Measurements from ENCODE around the gene TJP1.

TJP1 gene

GRCh38 chr15:29686445-29687203 lies 135.6 kb downstream of the TJP1 start:
- TF ChIP-seq GATA3 (IDR thresholded peaks at IDR 0.05; ENCODE audit: low read depth, low read length) (no peak), GATA2 (IDR thresholded peaks at IDR 0.05; ENCODE audit: low read depth, low read length) (no peak)

DNA sequence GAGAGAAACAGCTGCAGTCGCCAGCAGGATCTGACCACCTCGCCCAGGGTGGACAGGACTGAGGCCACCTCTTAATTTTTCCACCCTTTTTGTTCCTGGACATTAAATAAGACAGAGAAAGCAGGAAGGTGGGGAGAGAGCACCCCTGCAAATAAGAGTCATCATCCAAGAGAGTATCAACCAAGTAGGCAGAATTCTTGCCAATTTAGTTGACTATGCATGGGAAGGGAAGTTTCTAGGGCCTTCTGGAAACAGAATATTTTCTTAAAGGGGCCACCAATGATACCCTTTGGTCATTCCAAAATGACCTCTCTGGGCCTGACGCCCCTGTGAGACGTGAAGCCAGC lies 136.2 kb downstream of the TJP1 start:
- TF ChIP-seq GATA3 (IDR thresholded peaks at IDR 0.05; ENCODE audit: low read depth, low read length) (no peak), GATA2 (IDR thresholded peaks at IDR 0.05; ENCODE audit: low read depth, low read length) (no peak)

DNA sequence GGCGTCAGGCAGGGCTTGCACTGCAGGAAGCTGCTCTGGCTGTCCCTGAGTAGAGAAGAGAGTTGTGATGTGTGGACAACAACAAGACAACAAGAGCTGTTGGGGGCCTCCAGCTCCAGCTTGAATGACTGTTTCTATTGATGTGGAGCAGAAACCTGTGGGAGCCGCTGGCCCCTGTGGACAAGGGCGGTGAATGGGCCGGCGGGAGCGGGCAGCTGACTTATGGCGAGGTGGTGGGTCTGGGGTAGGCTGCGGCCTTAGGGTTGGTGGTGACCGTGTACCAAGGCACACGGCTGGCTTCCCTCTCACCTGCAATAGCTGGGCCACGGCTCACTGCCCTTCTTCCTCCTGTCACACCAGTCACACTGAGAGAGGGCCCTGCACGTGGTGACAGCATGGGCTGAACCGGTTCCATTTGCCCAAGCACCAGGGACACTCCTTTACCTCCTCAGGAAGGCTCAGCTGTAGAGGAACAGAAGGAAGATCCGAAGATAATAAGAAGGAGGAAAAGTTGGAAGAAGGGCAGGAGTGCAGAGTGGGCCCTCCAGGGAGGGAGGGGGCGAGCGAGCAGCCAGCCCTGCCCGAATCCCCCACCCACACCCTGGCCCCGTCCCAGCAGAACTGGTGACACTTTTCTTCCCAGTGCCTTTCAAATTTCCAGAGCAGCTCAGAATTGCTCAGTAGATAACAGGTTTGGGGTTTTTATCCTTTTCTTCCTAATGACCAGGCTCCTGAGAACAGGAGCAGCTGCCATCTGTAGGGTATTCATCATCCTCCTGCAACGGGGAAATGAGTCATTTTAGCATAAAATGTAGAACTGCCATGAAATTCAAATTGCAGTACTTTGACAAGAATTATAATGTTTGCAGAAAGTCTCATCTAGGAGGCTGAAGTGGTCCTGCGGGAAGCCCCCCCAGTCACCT lies 136.9 kb downstream of the TJP1 start:
- TF ChIP-seq GATA3 (IDR thresholded peaks at IDR 0.05; ENCODE audit: low read depth, low read length) (no peak), GATA2 (IDR thresholded peaks at IDR 0.05; ENCODE audit: low read depth, low read length) (no peak)

DNA sequence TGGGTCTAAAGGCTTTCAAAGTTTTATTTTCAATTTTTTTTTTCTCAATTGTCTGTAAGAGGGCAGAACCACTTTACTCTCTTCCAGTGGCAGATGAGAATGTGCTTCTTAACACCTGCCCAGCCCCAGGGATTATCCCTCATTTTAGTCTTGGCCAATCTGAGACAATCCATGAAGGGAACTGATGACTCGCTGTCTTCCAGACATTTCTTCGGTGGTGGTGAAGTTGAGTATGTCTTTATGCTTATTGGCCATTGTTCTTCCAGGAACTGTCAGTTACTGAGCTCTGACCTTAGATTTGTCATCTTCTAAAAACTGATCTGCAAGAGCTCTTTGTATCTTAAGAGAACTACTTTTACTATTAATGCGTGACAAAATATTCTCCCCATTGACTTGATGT lies 139.5 kb downstream of the TJP1 start:
- TF ChIP-seq GATA2 (IDR thresholded peaks at IDR 0.05; ENCODE audit: low read depth, low read length) (no peak), GATA3 (IDR thresholded peaks at IDR 0.05; ENCODE audit: low read depth, low read length) (no peak)

GRCh38 chr15:29682361-29682760 lies 139.9 kb downstream of the TJP1 start:
- TF ChIP-seq GATA3 (IDR thresholded peaks at IDR 0.05; ENCODE audit: low read depth, low read length): no peak
- no peak for TF ChIP-seq GATA2 (IDR thresholded peaks at IDR 0.05; ENCODE audit: low read depth, low read length)

DNA sequence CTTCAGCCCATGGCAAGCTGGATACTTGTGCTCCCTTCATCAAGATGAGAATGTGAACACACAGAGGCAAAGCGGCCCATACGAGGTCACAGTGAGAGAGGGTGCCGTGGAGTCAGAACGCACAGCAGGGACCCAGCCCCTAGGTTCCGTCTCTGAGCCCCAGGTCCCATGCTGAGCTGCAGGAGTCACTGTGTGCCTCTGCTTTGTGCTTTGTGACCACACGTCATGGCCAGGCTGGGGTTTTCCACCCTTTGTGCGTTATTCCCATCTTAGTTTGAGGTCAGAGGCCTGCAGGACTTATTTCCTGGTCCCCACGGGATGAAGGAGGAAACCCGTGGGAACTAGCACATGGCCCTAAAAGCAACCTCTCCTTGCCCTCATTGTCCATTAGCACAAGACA lies 140.3 kb downstream of the TJP1 start:
- TF ChIP-seq GATA3 (IDR thresholded peaks at IDR 0.05; ENCODE audit: low read depth, low read length) (no peak), GATA2 (IDR thresholded peaks at IDR 0.05; ENCODE audit: low read depth, low read length) (no peak)

DNA sequence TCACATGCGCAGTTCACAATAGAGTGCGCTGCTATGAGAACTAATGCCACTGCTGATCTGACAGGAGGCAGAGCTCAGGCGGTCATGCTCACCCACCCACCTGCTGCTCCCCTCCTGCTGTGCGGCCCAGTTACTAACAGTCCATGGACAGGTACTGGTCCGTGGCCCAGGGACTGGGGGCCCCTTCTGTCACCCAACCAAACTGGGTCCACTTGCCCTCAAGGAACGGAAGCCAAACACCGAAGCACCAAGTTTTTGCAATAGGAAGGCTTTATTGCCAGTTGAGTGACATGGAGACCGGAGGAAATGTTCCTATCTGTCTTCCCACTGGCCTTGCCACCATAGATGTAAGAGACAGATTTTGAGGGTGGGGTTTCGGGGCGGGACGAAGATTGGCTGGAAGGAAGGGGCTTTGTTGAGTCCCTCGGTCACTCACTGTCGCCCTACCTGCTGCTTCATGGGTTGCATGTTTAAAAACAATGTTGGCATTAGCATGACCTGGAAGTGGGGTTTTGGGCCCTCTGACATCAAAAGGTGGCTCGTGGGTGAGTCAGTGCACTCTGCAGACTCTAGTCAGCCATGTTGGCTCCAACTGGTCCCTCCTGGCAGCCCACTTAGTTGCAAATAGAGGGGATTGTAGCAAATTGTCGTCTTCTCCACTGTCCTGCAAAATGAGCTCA lies 141.0 kb downstream of the TJP1 start:
- TF ChIP-seq GATA2 (IDR thresholded peaks at IDR 0.05; ENCODE audit: low read depth, low read length) (no peak), GATA3 (IDR thresholded peaks at IDR 0.05; ENCODE audit: low read depth, low read length) (no peak)

GRCh38 chr15:29680465-29681165 lies 141.7 kb downstream of the TJP1 start:
- TF ChIP-seq GATA3 (IDR thresholded peaks at IDR 0.05; ENCODE audit: low read depth, low read length): no peak
- TF ChIP-seq GATA2 (IDR thresholded peaks at IDR 0.05; ENCODE audit: low read depth, low read length): no peak

DNA sequence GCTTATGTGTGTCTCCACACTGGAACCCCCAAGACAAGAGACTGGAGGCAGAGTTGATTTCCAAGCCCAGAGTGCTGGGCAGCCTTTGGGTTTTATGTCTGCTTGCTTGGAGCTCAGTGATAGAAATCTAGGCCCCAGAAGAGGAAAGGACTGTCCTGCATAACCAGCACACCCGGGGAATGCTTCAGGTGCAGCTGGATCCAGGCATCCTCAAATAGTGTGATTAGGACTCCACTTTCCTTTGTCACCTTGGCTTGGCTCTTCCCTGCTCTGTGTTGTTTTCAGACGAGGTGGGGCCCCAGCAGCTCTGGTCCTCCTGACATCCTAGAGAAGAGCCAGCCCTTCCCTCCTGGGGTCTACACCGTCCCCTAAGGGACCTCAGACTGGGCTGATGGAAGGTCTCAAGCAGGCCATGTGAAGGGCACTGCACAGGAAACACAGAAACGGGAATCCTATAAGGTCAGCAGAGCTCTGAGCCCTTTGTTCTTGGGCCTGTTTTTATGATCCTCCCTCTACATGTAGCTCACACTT lies 143.7 kb downstream of the TJP1 start:
- TF ChIP-seq GATA3 (IDR thresholded peaks at IDR 0.05; ENCODE audit: low read depth, low read length) (no peak), GATA2 (IDR thresholded peaks at IDR 0.05; ENCODE audit: low read depth, low read length) (no peak)

- no peak for TF ChIP-seq GATA3 (IDR thresholded peaks at IDR 0.05; ENCODE audit: low read depth, low read length)
- TF ChIP-seq GATA2 (IDR thresholded peaks at IDR 0.05; ENCODE audit: low read depth, low read length): no peak
Observed at GRCh38 chr15:29677871-29678461, 144.3 kb downstream of the TJP1 start.

DNA sequence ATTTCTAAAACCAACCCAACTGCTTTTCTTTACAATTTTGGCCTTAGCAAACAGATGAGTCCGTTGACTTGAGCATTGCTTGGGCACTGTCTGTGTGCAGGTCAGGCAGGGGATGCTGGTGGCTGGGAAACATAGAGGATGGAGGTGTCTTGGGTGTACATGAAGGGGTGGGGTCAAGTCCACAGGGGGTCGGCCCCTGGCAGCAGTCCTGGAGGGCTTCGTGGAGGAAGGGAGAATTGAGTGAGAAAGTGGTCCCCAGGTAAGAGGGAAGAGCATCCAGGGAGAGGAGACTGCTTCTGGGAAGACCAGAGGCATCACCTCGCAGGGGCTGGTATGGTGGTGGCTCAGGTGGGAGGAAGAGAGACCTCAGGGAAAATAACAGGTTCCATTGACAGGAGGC lies 144.8 kb downstream of the TJP1 start:
- TF ChIP-seq GATA2 (IDR thresholded peaks at IDR 0.05; ENCODE audit: low read depth, low read length) (no peak), GATA3 (IDR thresholded peaks at IDR 0.05; ENCODE audit: low read depth, low read length) (no peak)

GRCh38 chr15:29676961-29677402 lies 145.3 kb downstream of the TJP1 start:
- TF ChIP-seq GATA3 (IDR thresholded peaks at IDR 0.05; ENCODE audit: low read depth, low read length) (no peak), GATA2 (IDR thresholded peaks at IDR 0.05; ENCODE audit: low read depth, low read length) (no peak)

GRCh38 chr15:29675791-29676301 lies 146.4 kb downstream of the TJP1 start:
- TF ChIP-seq GATA2 (IDR thresholded peaks at IDR 0.05; ENCODE audit: low read depth, low read length) (no peak), GATA3 (IDR thresholded peaks at IDR 0.05; ENCODE audit: low read depth, low read length) (no peak)
